ENCODE measurements around the gene KRTAP17-1.

KRTAP17-1 gene

GRCh38 chr17:41332239-41332638 lies 16.7 kb upstream of the KRTAP17-1 start:
- DNase-seq = no peak

GRCh38 chr17:41331606-41332005 lies 16.1 kb upstream of the KRTAP17-1 start:
- DNase-seq = no peak

- DNase-seq = no peak
Measured at GRCh38 chr17:41329279-41329948, 13.9 kb upstream of the KRTAP17-1 start.

- no peak for DNase-seq
Measured at GRCh38 chr17:41328207-41328606, 12.7 kb upstream of the KRTAP17-1 start.

GRCh38 chr17:41327411-41328120 lies 12.1 kb upstream of the KRTAP17-1 start:
- DNase-seq = no peak

- DNase-seq = no peak
Measured at GRCh38 chr17:41326173-41327145, 10.9 kb upstream of the KRTAP17-1 start.

- DNase-seq = no peak
Measured at GRCh38 chr17:41325611-41326010, 10.1 kb upstream of the KRTAP17-1 start.

GRCh38 chr17:41325126-41325525 lies 9.6 kb upstream of the KRTAP17-1 start:
- no peak for DNase-seq

GRCh38 chr17:41324180-41325075 lies 8.9 kb upstream of the KRTAP17-1 start:
- DNase-seq = no peak

- DNase-seq = no peak
Measured at GRCh38 chr17:41322903-41323895, 7.7 kb upstream of the KRTAP17-1 start.

- DNase-seq = peak; percentile 53
Measured at GRCh38 chr17:41322094-41322902, 6.8 kb upstream of the KRTAP17-1 start.

GRCh38 chr17:41318231-41318630 lies 2.7 kb upstream of the KRTAP17-1 start:
- DNase-seq = no peak

- DNase-seq = peak; percentile 43
Measured at GRCh38 chr17:41315814-41316445, 420 bp upstream of the KRTAP17-1 start.

- DNase-seq = no peak
Measured at GRCh38 chr17:41311111-41311510, 4.4 kb downstream of the KRTAP17-1 start.

- DNase-seq = no peak
Measured at GRCh38 chr17:41308918-41309359, 6.6 kb downstream of the KRTAP17-1 start, which contains the start of gene KRTAP16-1. Gene KRTAP16-1 (minus strand): TSS chr17:41309309. CDS start chr17:41309253, 56 bp downstream.

GRCh38 chr17:41308251-41308917 lies 7.1 kb downstream of the KRTAP17-1 start:
- peak; percentile 7 for DNase-seq

- DNase-seq = no peak
Measured at GRCh38 chr17:41307647-41308046, 7.9 kb downstream of the KRTAP17-1 start.

GRCh38 chr17:41304091-41304490 lies 11.4 kb downstream of the KRTAP17-1 start:
- no peak for DNase-seq

GRCh38 chr17:41302981-41303380 lies 12.5 kb downstream of the KRTAP17-1 start:
- DNase-seq = no peak

Measured in DMS79 treated with DMSO at 0.1 percent for 48 hours (cell line).